Breast epithelium (tissue), 4 donors: Measurements from ENCODE around the gene GSTCD. TPM values are rescaled to one million over a fixed set of nuclear protein-coding genes. Genes with fewer than 3 reads are reported as not detected.

Experiments used
- DNase-seq, 2 donors: peaks; one replicate each; pipeline ENCODE4 v3.0.0-alpha.2; 2019; ENCODE audit warnings: low spot score in 2 of 2
- H3K27ac ChIP-seq, 2 donors: fragments of 200-600 bp; sonication (generic) in 1 of 2; one replicate each; pipeline ENCODE4 v1.5.1; 2016 to 2019; ENCODE audit warnings: mild to moderate bottlenecking in 1 of 2
- H3K27me3 ChIP-seq, 2 donors: fragments of 200-600 bp; sonication (generic) in 1 of 2; one replicate each; pipeline versions ENCODE4 v1.5.1 to v1.6.0; 2017 to 2019; ENCODE audit warnings: control low read depth in 1 of 2, mild to moderate bottlenecking in 1 of 2
- H3K36me3 ChIP-seq: fragments of 200-600 bp; one replicate; pipeline ENCODE4 v1.5.1; 2019
- H3K4me1 ChIP-seq, 2 donors: fragments of 200-600 bp; sonication (generic); one replicate each; pipeline ENCODE4 v1.5.1; 2016 to 2019; ENCODE audit warnings: control low read depth in 1 of 2
- H3K4me3 ChIP-seq, 3 donors: fragments of 200-600 bp; sonication (generic); 1 replicate in 2 of 3; 2 replicates in 1 of 3; pipeline ENCODE4 v1.5.1; 2016 to 2019; ENCODE audit warnings: mild to moderate bottlenecking in 3 of 3, moderate library complexity in 2 of 3
- H3K9me3 ChIP-seq, 2 donors: fragments of 200-600 bp; sonication (generic) in 1 of 2; one replicate each; pipeline ENCODE4 v1.5.1; 2016 to 2019; ENCODE audit warnings: control low read depth in 1 of 2
- POLR2A ChIP-seq: fragments of 450-650 bp; IDR thresholded peaks from one replicate; pipeline ENCODE4 v1.6.1; 2016; ENCODE audit warnings: antibody characterized with exemption, mild to moderate bottlenecking, moderate library complexity
- POLR2AphosphoS5 ChIP-seq, 3 donors: sonication (generic); formaldehyde crosslinking; IDR thresholded peaks; one replicate each; pipeline ENCODE4 v1.6.1; 2017; ENCODE audit warnings: antibody characterized with exemption in 3 of 3
- intact Hi-C: fragments of 100-400 bp; cut with DNase I; formaldehyde crosslinking; loops from one replicate; pipeline ENCODE4 v1.15.1; 2023; ENCODE audit warnings: low total_unique reads
- total RNA-seq, 3 donors: library from RNA; depleted of rRNA; stranded (reverse); fragments of >200 nt; gene quantifications; one replicate each; pipeline ENCODE4 v1.1.0, GENCODE V29; 2016
- TF ChIP-seq, protein P1 (sequence below), 3 donors: fragments of 450-650 bp; IDR thresholded peaks; one replicate each; pipeline ENCODE4 v1.5.1; 2016 to 2017; ENCODE audit warnings: antibody characterized with exemption in 3 of 3, mild to moderate bottlenecking in 3 of 3, moderate library complexity in 3 of 3

The GSTCD gene
- total RNA-seq, 3 donors from 2014 or later: 9.0 to 23.3 (median 18.7) TPM

DNA sequence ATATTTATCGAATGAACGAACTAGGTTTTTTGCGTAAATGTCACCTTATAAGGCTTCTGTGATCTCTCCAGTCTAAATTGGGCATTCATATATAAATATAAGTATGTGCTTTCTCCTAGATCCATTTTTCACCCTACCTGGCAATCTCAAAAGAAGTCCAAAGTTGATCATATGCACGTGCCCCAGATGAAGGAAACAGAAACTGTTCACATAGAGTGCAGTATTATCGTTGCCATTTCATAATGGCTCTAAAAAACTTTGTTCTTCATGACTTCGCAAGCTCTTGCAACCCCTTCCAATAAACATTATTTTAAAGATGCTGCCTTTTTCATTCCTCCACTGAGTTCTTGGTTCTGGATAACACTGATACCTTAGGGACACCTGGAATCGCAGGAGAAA, 803 bp upstream of the GSTCD start:
- Histone ChIP-seq H3K36me3 (no peaks in the 10 kb centered on the region), H3K9me3 (no peaks in the 10 kb centered on the region), H3K4me1 (peaks cover 0 to 5% of the 10 kb centered on the region in 2 donors), H3K27me3 (no peaks in the 10 kb centered on the region), H3K27ac (peak overlapping the region; percentile 89 to 90), H3K4me3 (peak overlapping the region; percentile 72 to 88 (median 85))
- intact Hi-C loops: no loop called here
- TF ChIP-seq, protein P1, sequence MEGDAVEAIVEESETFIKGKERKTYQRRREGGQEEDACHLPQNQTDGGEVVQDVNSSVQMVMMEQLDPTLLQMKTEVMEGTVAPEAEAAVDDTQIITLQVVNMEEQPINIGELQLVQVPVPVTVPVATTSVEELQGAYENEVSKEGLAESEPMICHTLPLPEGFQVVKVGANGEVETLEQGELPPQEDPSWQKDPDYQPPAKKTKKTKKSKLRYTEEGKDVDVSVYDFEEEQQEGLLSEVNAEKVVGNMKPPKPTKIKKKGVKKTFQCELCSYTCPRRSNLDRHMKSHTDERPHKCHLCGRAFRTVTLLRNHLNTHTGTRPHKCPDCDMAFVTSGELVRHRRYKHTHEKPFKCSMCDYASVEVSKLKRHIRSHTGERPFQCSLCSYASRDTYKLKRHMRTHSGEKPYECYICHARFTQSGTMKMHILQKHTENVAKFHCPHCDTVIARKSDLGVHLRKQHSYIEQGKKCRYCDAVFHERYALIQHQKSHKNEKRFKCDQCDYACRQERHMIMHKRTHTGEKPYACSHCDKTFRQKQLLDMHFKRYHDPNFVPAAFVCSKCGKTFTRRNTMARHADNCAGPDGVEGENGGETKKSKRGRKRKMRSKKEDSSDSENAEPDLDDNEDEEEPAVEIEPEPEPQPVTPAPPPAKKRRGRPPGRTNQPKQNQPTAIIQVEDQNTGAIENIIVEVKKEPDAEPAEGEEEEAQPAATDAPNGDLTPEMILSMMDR (IDR thresholded peaks at IDR 0.05): no peak
- TF ChIP-seq POLR2AphosphoS5 (IDR thresholded peaks at IDR 0.05): no peak
- TF ChIP-seq POLR2A: no peak
- DNase-seq: no peak

GRCh38 chr4:105709081-105709450, 482 bp downstream of the GSTCD start:
- DNase-seq: no peak
- intact Hi-C loops: no loop called here
- H3K27me3 ChIP-seq: no peaks in the 10 kb centered on the region
- no peak for TF ChIP-seq POLR2A
- TF ChIP-seq, protein P1 (IDR thresholded peaks at IDR 0.05): no peak
- TF ChIP-seq POLR2AphosphoS5 (IDR thresholded peaks at IDR 0.05): no peak
- no peaks in the 10 kb centered on the region for H3K36me3 ChIP-seq
- peaks cover 0 to 5% of the 10 kb centered on the region in 2 donors for H3K4me1 ChIP-seq
- H3K9me3 ChIP-seq: no peaks in the 10 kb centered on the region
- peak overlapping the region; percentile 89 to 90 for H3K27ac ChIP-seq
- H3K4me3 ChIP-seq: peak overlapping the region; percentile 72 to 88 (median 85)

DNA sequence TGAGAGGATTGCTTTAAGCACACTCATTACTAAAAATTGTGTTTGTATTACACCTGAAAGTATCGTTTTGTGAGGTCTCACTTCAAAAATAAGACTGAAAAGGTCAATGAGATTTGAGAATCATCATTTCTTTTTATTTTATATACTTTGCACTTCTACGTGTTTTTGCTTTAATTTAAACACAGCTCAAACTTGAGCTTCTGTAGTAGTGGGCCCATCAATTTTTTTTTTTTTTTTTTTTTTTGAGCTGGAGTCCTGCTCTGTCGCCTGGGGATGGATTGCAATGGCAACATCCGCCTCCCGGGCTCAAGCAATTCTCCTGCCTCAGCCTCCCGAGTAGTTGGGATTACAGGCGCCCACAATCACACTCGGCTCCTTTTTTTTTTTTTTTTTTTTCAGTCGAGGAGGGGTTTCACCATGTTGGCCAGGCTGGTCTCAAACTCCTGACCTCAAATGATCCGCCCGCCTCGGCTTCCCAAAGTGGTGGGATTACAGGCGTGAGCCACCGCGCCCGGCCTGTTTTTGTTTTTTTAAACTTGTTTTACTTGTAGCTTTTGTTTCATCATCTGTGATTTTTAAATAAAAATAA, 1.5 kb downstream of the GSTCD start:
- Histone ChIP-seq H3K36me3 (no peaks in the 10 kb centered on the region), H3K27ac (no peak overlapping the region), H3K27me3 (no peaks in the 10 kb centered on the region), H3K4me1 (peaks cover 0 to 5% of the 10 kb centered on the region in 2 donors), H3K4me3 (no peak overlapping the region), H3K9me3 (no peaks in the 10 kb centered on the region)
- TF ChIP-seq POLR2A (no peak), POLR2AphosphoS5 (IDR thresholded peaks at IDR 0.05) (no peak)
- TF ChIP-seq, protein P1 (IDR thresholded peaks at IDR 0.05): no peak
- no peak for DNase-seq
- intact Hi-C loops: no loop called here

- intact Hi-C loops: no loop called here
- Histone ChIP-seq H3K36me3 (no peaks in the 10 kb centered on the region), H3K27ac (no peak overlapping the region), H3K9me3 (no peaks in the 10 kb centered on the region), H3K27me3 (no peaks in the 10 kb centered on the region), H3K4me1 (peaks cover 0 to 5% of the 10 kb centered on the region in 2 donors), H3K4me3 (no peak overlapping the region)
- TF ChIP-seq POLR2A (no peak), POLR2AphosphoS5 (IDR thresholded peaks at IDR 0.05) (no peak)
- TF ChIP-seq, protein P1 (IDR thresholded peaks at IDR 0.05): no peak
- DNase-seq: no peak
Measured at GRCh38 chr4:105710678-105711077, 2.1 kb downstream of the GSTCD start.

- no peak overlapping the region for H3K4me3 ChIP-seq
- H3K36me3 ChIP-seq: no peaks in the 10 kb centered on the region
- H3K27me3 ChIP-seq: no peaks in the 10 kb centered on the region
- TF ChIP-seq POLR2A (no peak), POLR2AphosphoS5 (IDR thresholded peaks at IDR 0.05) (no peak)
- TF ChIP-seq, protein P1 (IDR thresholded peaks at IDR 0.05): no peak
- H3K9me3 ChIP-seq: no peaks in the 10 kb centered on the region
- no peaks in the 10 kb centered on the region for H3K4me1 ChIP-seq
- DNase-seq: no peak
- no peak overlapping the region for H3K27ac ChIP-seq
- intact Hi-C loops: no loop called here
Measured at GRCh38 chr4:105712766-105713165, 4.2 kb downstream of the GSTCD start.
